HEK293T (cell line): ENCODE data around the gene NEK6.

Experiments
- FOXA1 ChIP-seq: fragments of 450-650 bp; IDR thresholded peaks from 2 replicates; pipeline ENCODE4 v1.6.1; 2016; ENCODE audit warnings: mild to moderate bottlenecking
- NFRKB ChIP-seq: fragments of 450-650 bp; IDR thresholded peaks from 2 replicates; pipeline ENCODE4 v1.6.1; 2016; ENCODE audit warnings: mild to moderate bottlenecking, moderate library complexity
- SP1 ChIP-seq: fragments of 450-650 bp; IDR thresholded peaks from 2 replicates; pipeline ENCODE4 v1.6.1; 2017

DNA sequence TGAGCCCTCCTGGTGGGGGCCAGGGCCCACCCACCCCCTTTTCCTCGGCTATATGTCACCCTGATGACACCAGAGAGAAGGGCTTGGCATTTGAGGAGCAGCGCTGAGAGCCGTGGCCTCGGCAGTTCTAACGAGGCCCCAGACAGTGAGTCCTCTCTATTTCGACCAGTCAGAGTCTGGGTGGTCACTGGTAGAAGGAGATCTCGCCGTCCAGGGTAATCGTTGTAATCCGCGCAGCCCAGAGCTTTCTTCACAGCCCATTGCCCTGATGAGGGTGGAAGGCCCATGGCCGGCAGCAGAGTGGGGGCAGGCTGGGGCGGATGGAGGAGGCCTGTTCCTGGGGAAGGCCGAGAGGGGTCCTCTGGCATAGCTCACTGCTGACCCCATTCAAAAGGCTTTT is 87.3 kb downstream of the NEK6 start:
- TF ChIP-seq FOXA1, result no peak
- TF ChIP-seq NFRKB, result no peak
- TF ChIP-seq SP1, result no peak
